ENCODE data around the gene LRIG2. TPM values are rescaled to one million over a fixed set of nuclear protein-coding genes. Genes with fewer than 3 reads are reported as not detected.
"Not testable (repeated sequence)": the region's sequence is repeated elsewhere in the genome, so short reads cannot be mapped to it uniquely, and the experiment has no call there.

The LRIG2 gene
- total and polyA plus RNA-seq, 2 donors (not counting 3 experiments of a cell fraction or from before 2014, with no cell fraction given) = 8.4 to 20.1 TPM

- Histone ChIP-seq H3K4me2 (ENCODE audit: insufficient read depth, low read length) (peak overlapping the region; percentile 78), H3K9me1 (replicated peaks; ENCODE audit: control insufficient read depth, extremely low read depth, insufficient read depth, low read length) (no peaks in the 10 kb centered on the region), H3K9me3 (replicated peaks; ENCODE audit: control insufficient read depth, insufficient read depth, low read length) (no peaks in the 10 kb centered on the region), H2AFZ (ENCODE audit: low read depth, low read length) (peak overlapping the region; percentile 79), H3K27me3 (ENCODE audit: control insufficient read depth in 2 of 2, insufficient read depth in 2 of 2, low read length in 2 of 2) (no peaks in the 10 kb centered on the region), H3K9ac (replicated peaks; ENCODE audit: extremely low read depth, insufficient read depth, low read length) (peak overlapping the region; percentile 53), H3K27ac (ENCODE audit: insufficient read depth, low read depth, low read length) (peak overlapping the region; percentile 84), H3K4me3 (replicated peaks in 1 of 3; ENCODE audit: insufficient read depth in 1 of 3, low read depth in 1 of 3, low read length in 3 of 3) (peak overlapping the region in 1 of 3 experiments; percentile 29), H3K4me1 (ENCODE audit: control insufficient read depth, extremely low read depth, insufficient read depth, low read length) (peaks cover 40% of the 10 kb centered on the region), H4K20me1 (replicated peaks; ENCODE audit: control insufficient read depth, extremely low read depth, insufficient read depth, low read length) (no peaks in the 10 kb centered on the region), H3K79me2 (ENCODE audit: control insufficient read depth, insufficient read depth, low read length) (no peaks in the 10 kb centered on the region), H3K36me3 (ENCODE audit: control insufficient read depth in 2 of 2, extremely low read depth in 1 of 2, insufficient read depth in 2 of 2, low read length in 2 of 2) (no peaks in the 10 kb centered on the region)
- TF ChIP-seq POLR2AphosphoS5 (IDR thresholded peaks at IDR 0.05; ENCODE audit: insufficient read depth, low read depth, low read length) (peak; percentile 45), EZH2 (IDR thresholded peaks at IDR 0.05; ENCODE audit: borderline replicate concordance, low read depth, low read length, severe bottlenecking) (no peak), FOS (IDR thresholded peaks at IDR 0.05; ENCODE audit: borderline replicate concordance, insufficient read depth, low read length) (peak; percentile 66), JUN (IDR thresholded peaks at IDR 0.05; ENCODE audit: borderline replicate concordance, insufficient read depth, insufficient read length, low read depth) (peak; percentile 8), MYC (IDR thresholded peaks at IDR 0.05; ENCODE audit: low read depth, low read length) (no peak), CTCF (IDR thresholded peaks at IDR 0.05; ENCODE audit: extremely low read depth in 1 of 2, insufficient read depth in 1 of 2, low read depth in 1 of 2, low read length in 2 of 2) (peak; percentile 50 to 56), POLR2A (IDR thresholded peaks at IDR 0.05; ENCODE audit: low read depth, low read length) (no peak), GATA2 (IDR thresholded peaks at IDR 0.05; ENCODE audit: insufficient read depth, insufficient read length, low read depth, low read length) (no peak), MAX (IDR thresholded peaks at IDR 0.05; ENCODE audit: insufficient read depth, insufficient read length) (no peak)
- ChIA-PET POLR2A (interaction anchor here (0.5 to 2.4 kb wide), 10 partner anchors 9 to 160 kb away, joined by 3 to 25 read pairs (median 6); partner anchors contain the start of genes LRIG2 and SLC16A1), CTCF (interaction anchor here (0.5 to 5.1 kb wide), 50 partner anchors 9 to 744 kb away, joined by 3 to 87 read pairs (median 4); partner anchors contain the start of genes LRIG2, PPM1J and SLC16A1)
- no TSS peak for BruUV-seq (replicated peaks)
- FAIRE-seq (peak; percentile 98), DNase-seq (ENCODE audit: low read depth, low spot score) (peak; percentile 96)
- intact Hi-C loops (cut with micrococcal nuclease) = loop anchor here (1.0 kb wide), 8 partner anchors 11 to 324 kb away; partner anchors contain the start of genes LRIG2 and SLC16A1
- dilution Hi-C loops (cut with MboI; ENCODE audit: extremely low pct_ligation_motif_present, low sequenced_read_pairs) = no loop called here
These were observed 30.5 kb upstream of the LRIG2 start for GRCh38 chr1:113042285-113043143.

GRCh38 chr1:113043144-113043488, 29.9 kb upstream of the LRIG2 start:
- Histone ChIP-seq H3K4me2 (ENCODE audit: insufficient read depth, low read length) (peak overlapping the region; percentile 78), H3K27ac (ENCODE audit: insufficient read depth, low read depth, low read length) (peak overlapping the region; percentile 84), H2AFZ (ENCODE audit: low read depth, low read length) (peak overlapping the region; percentile 64), H3K9ac (replicated peaks; ENCODE audit: extremely low read depth, insufficient read depth, low read length) (peak overlapping the region; percentile 21), H3K4me1 (ENCODE audit: control insufficient read depth, extremely low read depth, insufficient read depth, low read length) (peaks cover 40% of the 10 kb centered on the region)
- H3K36me3 ChIP-seq (ENCODE audit: control insufficient read depth in 2 of 2, extremely low read depth in 1 of 2, insufficient read depth in 2 of 2, low read length in 2 of 2); H4K20me1 ChIP-seq (replicated peaks; ENCODE audit: control insufficient read depth, extremely low read depth, insufficient read depth, low read length); H3K9me3 ChIP-seq (replicated peaks; ENCODE audit: control insufficient read depth, insufficient read depth, low read length); DNase-seq (ENCODE audit: low read depth, low spot score); H3K4me3 ChIP-seq (replicated peaks in 1 of 3; ENCODE audit: insufficient read depth in 1 of 3, low read depth in 1 of 3, low read length in 3 of 3); dilution Hi-C loops (cut with MboI; ENCODE audit: extremely low pct_ligation_motif_present, low sequenced_read_pairs); H3K9me1 ChIP-seq (replicated peaks; ENCODE audit: control insufficient read depth, extremely low read depth, insufficient read depth, low read length); intact Hi-C loops (cut with micrococcal nuclease); FAIRE-seq; H3K79me2 ChIP-seq (ENCODE audit: control insufficient read depth, insufficient read depth, low read length); H3K27me3 ChIP-seq (ENCODE audit: control insufficient read depth in 2 of 2, insufficient read depth in 2 of 2, low read length in 2 of 2): not testable (repeated sequence)
- TSS peak; percentile 84 for BruUV-seq (replicated peaks)
- CTCF ChIA-PET = interaction anchor here (1.0 to 5.1 kb wide), 28 partner anchors 9 to 745 kb away, joined by 3 to 87 read pairs (median 6); partner anchors contain the start of genes LRIG2, PPM1J and SLC16A1
- POLR2A ChIA-PET = interaction anchor here (0.6 to 2.4 kb wide), 4 partner anchors 14 to 138 kb away, joined by 3 to 25 read pairs (median 8); partner anchors contain the start of genes LRIG2 and SLC16A1
